HG03045 (cell line): ENCODE measurements around the gene ACP7.
"Not testable (repeated sequence)": the region's sequence is repeated elsewhere in the genome, so short reads cannot be mapped to it uniquely, and the experiment has no call there.

ENCODE experiments used
- ATAC-seq: cut with Tn5 transposase; IDR thresholded peaks from one replicate; pipeline ENCODE4 v1.9.1; 2021; ENCODE audit warnings: mild to moderate bottlenecking, moderate library complexity; ENCODE audit not compliant: unreplicated experiment

Gene ACP7

DNA sequence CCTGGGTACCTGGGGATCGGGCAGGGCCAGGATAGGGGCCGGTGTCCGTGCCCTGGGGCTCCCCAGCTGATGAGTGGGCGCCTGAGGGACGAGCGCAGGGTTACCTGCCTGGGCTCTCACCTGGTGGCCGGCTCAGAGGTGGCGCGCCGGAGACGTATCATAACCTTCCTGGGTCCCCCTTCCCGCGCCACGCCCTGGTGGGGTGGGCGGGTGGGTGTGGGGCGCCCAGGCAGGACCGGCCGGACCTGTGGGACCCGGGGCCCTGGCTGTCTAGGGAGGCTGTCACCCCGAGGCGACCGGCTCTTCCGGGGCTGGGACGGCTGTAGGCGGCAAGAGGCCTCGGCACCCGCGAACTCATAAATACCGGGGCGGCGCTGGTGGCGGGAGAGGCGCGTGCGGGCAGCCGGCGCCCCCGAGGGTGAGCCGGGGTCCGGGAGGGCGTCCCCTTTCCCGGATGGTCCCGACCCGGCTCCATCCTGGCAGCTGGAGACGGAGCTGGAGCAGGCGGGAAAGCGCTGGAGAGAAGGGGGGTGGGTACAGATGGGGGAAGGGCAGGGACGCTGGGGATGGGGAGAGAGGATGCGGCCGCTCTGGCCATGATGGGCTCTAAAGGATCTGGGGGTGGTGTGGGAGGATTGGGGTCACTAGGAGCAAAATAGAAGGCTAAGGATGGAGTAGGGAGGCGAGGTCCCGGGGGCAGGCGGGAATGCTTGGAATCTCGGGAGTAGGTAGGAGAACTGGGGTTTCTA, at the start of gene ACP7:
ACP7 (plus strand) TSS at position 386 of the 749 bp plus-strand sequence. CDS start 902 bp downstream, outside the sequence.
- ATAC-seq = no peak

DNA sequence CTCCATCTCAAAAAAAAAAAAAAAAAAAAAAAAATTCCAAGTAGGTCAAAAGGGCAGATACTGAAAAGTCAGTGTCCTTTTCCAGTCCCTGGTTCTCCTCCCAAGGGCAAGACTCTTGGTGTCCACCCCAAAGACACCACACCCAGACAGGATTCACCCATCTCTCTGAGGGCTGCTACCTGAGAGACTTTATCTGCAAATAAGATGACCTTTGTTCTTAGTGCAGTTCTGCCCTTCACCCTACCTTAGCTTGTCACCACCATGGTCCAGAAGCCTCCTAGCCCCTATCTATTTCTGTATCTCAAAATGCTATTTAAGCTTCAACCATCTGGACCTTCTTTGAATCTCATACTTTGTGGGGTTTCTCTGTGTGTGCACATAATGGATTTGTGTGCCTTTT, 47.6 kb upstream of the ACP7 start:
- no peak for ATAC-seq

DNA sequence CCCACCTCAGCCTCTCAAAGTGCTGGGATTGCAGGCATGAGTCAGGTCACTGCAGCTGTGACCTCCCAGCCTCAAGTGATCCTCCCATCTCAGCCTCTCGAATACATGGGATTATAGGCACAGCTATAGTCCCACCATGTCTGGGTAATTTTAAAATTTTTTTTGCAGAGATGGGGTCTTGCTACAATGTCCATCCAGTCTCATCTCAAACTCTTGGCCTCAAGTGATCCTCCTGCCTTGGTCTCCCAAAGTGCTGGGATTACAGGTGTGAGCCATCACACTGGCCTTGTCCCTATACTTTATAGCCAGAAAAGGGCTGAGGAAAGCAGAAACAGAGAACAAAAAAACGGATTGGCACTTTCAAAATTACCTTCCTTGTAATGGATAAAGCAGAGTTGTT, 47.0 kb upstream of the ACP7 start:
- no peak for ATAC-seq

- ATAC-seq = no peak
Measured at GRCh38 chr19:39038098-39038497, 46.1 kb upstream of the ACP7 start.

DNA sequence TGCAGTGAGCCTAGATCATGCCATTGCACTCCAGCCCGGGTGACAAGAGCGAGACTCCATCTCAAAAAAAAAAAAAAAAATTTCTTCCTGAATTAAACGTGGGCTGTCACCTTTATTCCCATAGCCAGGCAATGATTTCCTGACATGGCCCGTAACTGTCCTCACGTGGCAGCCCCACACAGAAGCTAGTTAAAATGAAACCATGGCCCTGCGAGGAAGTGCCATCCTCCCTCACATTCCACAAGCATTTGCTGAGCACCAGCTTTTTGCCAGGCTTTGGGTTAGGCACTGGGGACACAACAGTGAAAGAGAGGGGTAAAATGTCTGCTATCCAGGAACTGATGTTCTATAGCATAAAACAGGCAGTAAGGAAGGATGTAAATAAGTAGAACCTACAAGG, 38.7 kb upstream of the ACP7 start:
- no peak for ATAC-seq

DNA sequence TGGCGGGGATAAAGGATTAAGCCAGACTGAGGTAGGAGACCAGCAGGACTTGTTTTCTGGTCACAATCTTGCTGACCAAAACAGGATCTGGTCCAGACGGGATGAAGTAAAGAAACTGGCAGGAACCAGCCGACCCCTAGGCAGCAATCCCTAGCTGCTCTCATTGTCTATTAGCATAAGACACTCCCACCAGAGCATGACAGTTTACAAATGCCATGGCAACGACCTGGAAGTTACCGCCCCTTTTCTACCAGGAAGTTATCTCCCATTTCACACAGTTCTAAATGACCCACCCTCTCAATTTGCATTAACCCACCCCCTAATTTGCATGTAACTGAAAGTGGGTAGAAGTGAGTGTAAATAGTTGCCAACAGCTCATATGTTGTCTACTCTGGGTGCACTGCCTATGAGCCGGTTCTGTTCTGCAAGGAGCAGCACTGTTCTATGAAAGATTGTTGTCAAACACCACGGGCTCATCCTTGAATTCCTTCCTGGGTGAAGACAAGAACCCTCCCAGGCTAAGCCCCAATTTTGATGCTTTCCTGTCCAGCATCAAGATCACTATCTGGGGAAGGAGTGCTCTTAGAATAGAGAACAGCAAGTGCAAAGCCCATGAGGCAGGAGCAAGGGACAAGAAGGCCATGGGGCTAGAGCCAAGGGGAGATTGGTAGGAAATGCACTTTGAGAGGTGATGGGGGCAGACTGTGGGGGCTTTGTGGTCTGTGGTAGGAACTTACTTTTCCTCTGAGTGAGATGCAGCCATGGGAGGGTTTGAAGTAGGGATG, 37.9 kb upstream of the ACP7 start:
- no peak for ATAC-seq

GRCh38 chr19:39047073-39047472, 37.1 kb upstream of the ACP7 start:
- no peak for ATAC-seq

DNA sequence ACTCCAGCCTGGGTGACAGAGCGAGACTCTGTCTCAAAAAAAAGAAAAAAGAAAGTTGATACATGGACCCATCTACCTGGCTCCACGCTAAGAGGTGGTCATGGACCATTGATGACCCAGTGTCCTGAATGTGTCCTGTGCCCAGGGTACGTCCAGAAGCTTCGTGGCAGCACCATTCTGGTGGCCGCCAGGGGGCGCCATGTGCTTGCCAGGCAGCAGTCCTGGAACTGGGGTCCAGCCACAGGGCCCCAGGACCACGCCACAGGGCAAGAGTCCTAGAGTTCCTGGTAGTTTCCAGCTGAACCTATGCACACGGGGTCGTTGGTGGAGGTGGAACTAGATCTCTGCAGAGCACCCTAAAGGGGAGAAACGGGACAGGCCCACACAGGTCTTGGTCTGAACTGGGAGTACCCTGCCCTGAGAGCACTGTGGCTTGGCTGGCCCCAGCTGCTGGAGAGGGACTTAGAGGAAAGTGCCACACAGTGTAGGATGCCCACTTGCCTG, 31.9 kb upstream of the ACP7 start:
- ATAC-seq = no peak

GRCh38 chr19:39052846-39053245, 31.3 kb upstream of the ACP7 start:
- ATAC-seq = no peak

DNA sequence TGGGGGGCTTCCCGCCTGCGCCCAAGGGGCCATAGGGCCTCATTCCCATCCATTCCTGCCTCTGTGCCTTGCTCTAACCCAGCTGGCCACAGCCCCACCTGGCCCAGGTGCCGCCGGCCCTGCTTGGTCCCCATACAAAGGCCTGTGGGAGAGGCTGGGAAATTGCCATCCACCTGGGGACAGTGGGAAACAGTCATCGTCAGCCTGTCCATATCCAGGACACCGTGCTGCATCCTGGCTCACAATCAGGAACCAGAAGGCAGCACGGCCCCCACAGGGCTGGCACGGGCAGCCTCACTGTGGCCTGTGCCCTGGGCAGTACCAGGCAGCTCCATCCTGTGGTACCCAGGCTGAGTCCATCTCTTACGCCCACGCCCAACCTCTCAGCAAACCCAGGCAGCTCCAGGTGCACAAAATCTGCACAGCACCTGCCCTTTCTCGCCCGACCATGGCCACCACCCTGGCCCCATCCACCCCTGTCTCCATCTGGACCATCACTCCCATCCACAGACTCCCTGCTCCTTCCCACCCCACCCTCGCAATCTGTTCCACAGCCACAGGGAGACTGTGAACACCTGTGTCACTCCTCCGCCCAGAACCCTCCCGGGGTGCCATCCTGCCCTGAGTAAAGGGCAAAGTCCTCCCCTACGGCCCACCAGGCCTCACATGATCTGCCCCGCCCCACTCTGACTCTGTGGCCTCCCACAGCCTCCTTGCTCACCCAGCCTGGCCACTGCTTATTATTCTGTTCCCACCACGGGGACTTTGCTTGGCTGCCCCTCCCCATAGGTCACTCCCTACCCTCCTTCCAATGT, 30.7 kb upstream of the ACP7 start:
- no peak for ATAC-seq

DNA sequence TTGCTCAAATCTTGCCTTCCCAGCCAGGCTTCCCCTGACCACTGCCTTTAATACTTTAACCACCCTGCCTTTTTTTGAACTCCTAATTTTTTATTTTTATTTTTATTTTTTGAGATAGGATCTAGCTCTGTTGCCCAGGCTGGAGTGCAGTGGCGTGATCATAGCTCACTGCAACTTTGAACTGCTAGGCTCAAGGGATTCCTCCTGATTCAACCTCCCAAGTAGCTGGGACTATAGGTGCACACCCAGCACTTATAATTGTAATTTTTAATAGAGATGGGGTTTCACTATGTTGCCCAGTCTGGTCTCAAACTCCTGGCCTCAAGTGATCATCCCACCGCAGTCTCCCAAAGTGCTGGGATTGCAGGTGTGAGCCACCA, 30.1 kb upstream of the ACP7 start:
- ATAC-seq = no peak

GRCh38 chr19:39057615-39058014, 26.6 kb upstream of the ACP7 start:
- ATAC-seq = no peak

DNA sequence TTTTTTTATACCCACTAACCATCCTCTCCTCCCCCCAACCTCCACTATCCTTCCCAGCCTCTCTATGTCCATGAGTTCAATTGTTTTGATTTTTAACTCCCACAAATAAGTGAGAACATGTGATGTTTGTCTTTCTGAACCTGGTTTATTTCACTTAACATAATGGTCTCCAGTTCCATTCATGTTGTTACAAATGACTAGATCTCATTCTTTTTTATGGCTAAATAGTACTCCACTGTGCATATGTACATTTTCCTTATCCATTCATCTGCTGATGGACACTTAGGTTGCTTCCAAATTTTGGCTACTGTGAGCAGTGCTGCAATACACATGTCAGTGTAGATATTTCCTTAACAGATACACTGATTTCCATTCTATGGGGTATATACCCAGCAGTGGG, 24.9 kb upstream of the ACP7 start:
- no peak for ATAC-seq

- ATAC-seq = no peak
Measured at GRCh38 chr19:39060171-39060570, 24.0 kb upstream of the ACP7 start.

GRCh38 chr19:39064405-39064804, 19.8 kb upstream of the ACP7 start:
- no peak for ATAC-seq

DNA sequence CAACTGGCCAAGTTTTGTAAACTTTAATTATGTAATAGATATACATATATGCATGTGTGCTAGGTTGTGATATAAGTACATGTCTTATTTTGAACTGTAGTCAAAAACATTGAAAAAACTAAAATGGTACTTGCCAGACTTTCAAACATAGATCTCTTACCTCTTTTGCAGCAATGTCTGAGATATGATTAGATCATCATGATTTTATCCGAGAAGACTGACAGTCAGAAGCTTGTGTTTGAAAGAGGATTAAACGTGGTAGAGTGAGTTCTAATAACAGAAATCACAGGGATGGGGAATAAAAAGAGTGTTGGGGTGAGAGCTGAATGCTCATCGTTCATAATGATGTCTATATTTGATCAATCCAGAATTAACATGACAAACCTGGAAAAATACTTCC, 18.2 kb upstream of the ACP7 start:
- no peak for ATAC-seq

- ATAC-seq = no peak
Measured at GRCh38 chr19:39067104-39067503, 17.1 kb upstream of the ACP7 start.

GRCh38 chr19:39068259-39068658, 15.9 kb upstream of the ACP7 start:
- ATAC-seq = not testable (repeated sequence)

- no peak for ATAC-seq
Measured at GRCh38 chr19:39070888-39071287, 13.3 kb upstream of the ACP7 start.

- no peak for ATAC-seq
Measured at GRCh38 chr19:39074205-39074692, 9.9 kb upstream of the ACP7 start.

DNA sequence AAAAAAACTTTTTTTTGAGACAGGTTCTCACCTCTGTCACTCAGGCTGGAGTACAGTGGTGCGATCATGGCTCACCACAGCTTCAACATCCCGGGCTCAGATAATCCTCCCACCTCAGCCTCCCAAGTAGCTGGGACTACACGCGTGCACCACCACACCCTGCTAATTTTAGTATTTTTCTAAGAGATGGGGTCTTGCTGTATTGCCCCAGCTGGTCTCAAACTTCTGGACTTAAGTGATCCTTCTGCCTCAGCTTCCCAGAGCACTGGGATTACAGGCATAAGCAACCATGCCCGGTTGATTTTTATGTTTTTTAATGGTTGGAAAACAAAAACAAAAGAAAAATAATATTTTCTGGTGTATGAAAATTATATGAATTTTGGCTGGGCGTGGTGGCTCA, 9.2 kb upstream of the ACP7 start:
- ATAC-seq = no peak
